Loucy (cell line): Measurements from ENCODE around the gene PROX1.

Experiments
- H2AFZ ChIP-seq: fragments of 200-600 bp; sonication (generic); 2 replicates; pipeline ENCODE4 v1.6.0; 2016; ENCODE audit warnings: antibody characterized with exemption, mild to moderate bottlenecking, low read length, moderate library complexity
- H3F3A ChIP-seq: fragments of 200-600 bp; 2 replicates; pipeline ENCODE4 v1.6.0; 2016; ENCODE audit warnings: antibody characterized with exemption, low read depth, mild to moderate bottlenecking
- H3K27me3 ChIP-seq: fragments of 200-600 bp; sonication (generic); 2 replicates; pipeline ENCODE4 v1.6.1; 2014; ENCODE audit warnings: low read length, mild to moderate bottlenecking; ENCODE audit not compliant: insufficient read depth, poor library complexity, severe bottlenecking
- H3K36me3 ChIP-seq: fragments of 200-600 bp; sonication (generic); 2 replicates; pipeline ENCODE4 v1.6.1; 2016; ENCODE audit warnings: low read length; ENCODE audit not compliant: insufficient read depth
- H3K4me1 ChIP-seq: fragments of 200-600 bp; sonication (generic); 2 replicates; pipeline ENCODE4 v1.5.1; 2014; ENCODE audit warnings: low read length, mild to moderate bottlenecking; ENCODE audit not compliant: insufficient read depth, poor library complexity, severe bottlenecking
- H3K4me2 ChIP-seq: fragments of 200-600 bp; sonication (generic); 2 replicates; pipeline ENCODE4 v1.6.0; 2014; ENCODE audit warnings: antibody characterized with exemption, low read length, low read depth, mild to moderate bottlenecking; ENCODE audit not compliant: poor library complexity, severe bottlenecking
- H3K4me3 ChIP-seq: fragments of 200-600 bp; sonication (generic); 2 replicates; pipeline ENCODE4 v1.5.1; 2014; ENCODE audit warnings: low read length, mild to moderate bottlenecking, mixed read lengths; ENCODE audit not compliant: poor library complexity, severe bottlenecking
- H3K79me2 ChIP-seq: fragments of 200-600 bp; sonication (generic); 2 replicates; pipeline ENCODE4 v1.6.1; 2014; ENCODE audit warnings: low read length; ENCODE audit not compliant: insufficient read depth
- H3K9ac ChIP-seq: fragments of 200-600 bp; sonication (generic); 2 replicates; pipeline ENCODE4 v1.6.0; 2014; ENCODE audit warnings: mild to moderate bottlenecking, low read depth, low read length, moderate library complexity; ENCODE audit not compliant: poor library complexity, severe bottlenecking
- H3K9me2 ChIP-seq: fragments of 200-600 bp; sonication (generic); replicated peaks from 2 replicates; pipeline ENCODE4 v1.6.1; 2016; ENCODE audit warnings: low read depth, low read length, mixed read lengths
- H3K9me3 ChIP-seq: fragments of 200-600 bp; sonication (generic); 2 replicates; pipeline ENCODE4 v1.6.1; 2014; ENCODE audit warnings: mild to moderate bottlenecking, antibody characterized with exemption, low read length, low read depth; ENCODE audit not compliant: insufficient read depth
- H4K20me1 ChIP-seq: fragments of 200-600 bp; sonication (generic); 2 replicates; pipeline ENCODE4 v1.6.0; 2014; ENCODE audit warnings: antibody characterized with exemption, low read length, mild to moderate bottlenecking; ENCODE audit not compliant: insufficient read depth, poor library complexity, severe bottlenecking
- EZH2phosphoT487 ChIP-seq: fragments of 200-600 bp; IDR thresholded peaks from 2 replicates; pipeline ENCODE4 v1.6.1; 2018; ENCODE audit warnings: antibody characterized with exemption, mild to moderate bottlenecking, moderate library complexity, borderline replicate concordance
- TF ChIP-seq, protein P1 (sequence below): fragments of 200-600 bp; sonication (generic); conservative IDR thresholded peaks from 2 replicates; pipeline ENCODE4 v1.5.1; 2014; ENCODE audit warnings: mild to moderate bottlenecking, antibody characterized with exemption, low read length

The PROX1 gene

DNA sequence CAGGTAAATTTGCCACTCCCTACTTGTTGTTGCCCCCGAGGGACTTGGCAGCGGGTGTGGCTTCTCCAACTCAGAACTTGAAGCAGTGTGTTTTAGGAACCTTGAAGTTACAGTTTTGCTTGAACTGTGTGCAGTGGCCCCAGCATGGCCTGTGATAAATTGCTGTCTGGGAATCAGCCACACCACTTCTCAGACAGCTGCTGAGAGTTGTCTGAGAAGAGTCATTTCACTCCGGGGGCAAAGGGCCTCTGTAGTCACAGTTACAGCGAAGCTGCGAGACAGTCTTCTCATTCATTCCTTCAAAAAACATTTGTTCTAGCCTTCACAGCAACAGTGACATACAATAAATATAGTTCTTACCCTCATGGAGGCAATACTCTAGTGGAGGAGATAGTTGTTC is 70.3 kb downstream of the PROX1 start:
- H3K9ac ChIP-seq, result no peak overlapping the region
- no peaks in the 10 kb centered on the region for H3K27me3 ChIP-seq
- no peak for TF ChIP-seq EZH2phosphoT487
- TF ChIP-seq, protein P1, sequence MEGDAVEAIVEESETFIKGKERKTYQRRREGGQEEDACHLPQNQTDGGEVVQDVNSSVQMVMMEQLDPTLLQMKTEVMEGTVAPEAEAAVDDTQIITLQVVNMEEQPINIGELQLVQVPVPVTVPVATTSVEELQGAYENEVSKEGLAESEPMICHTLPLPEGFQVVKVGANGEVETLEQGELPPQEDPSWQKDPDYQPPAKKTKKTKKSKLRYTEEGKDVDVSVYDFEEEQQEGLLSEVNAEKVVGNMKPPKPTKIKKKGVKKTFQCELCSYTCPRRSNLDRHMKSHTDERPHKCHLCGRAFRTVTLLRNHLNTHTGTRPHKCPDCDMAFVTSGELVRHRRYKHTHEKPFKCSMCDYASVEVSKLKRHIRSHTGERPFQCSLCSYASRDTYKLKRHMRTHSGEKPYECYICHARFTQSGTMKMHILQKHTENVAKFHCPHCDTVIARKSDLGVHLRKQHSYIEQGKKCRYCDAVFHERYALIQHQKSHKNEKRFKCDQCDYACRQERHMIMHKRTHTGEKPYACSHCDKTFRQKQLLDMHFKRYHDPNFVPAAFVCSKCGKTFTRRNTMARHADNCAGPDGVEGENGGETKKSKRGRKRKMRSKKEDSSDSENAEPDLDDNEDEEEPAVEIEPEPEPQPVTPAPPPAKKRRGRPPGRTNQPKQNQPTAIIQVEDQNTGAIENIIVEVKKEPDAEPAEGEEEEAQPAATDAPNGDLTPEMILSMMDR, result no peak
- no peaks in the 10 kb centered on the region for H3K4me1 ChIP-seq
- H3K36me3 ChIP-seq, result no peaks in the 10 kb centered on the region
- no peaks in the 10 kb centered on the region for H3F3A ChIP-seq
- no peaks in the 10 kb centered on the region for H3K9me3 ChIP-seq
- H4K20me1 ChIP-seq, result no peaks in the 10 kb centered on the region
- H3K4me3 ChIP-seq, result no peak overlapping the region
- H3K9me2 ChIP-seq, result no peaks in the 10 kb centered on the region
- H3K79me2 ChIP-seq, result no peaks in the 10 kb centered on the region
- H3K4me2 ChIP-seq, result no peak overlapping the region
- no peak overlapping the region for H2AFZ ChIP-seq

DNA sequence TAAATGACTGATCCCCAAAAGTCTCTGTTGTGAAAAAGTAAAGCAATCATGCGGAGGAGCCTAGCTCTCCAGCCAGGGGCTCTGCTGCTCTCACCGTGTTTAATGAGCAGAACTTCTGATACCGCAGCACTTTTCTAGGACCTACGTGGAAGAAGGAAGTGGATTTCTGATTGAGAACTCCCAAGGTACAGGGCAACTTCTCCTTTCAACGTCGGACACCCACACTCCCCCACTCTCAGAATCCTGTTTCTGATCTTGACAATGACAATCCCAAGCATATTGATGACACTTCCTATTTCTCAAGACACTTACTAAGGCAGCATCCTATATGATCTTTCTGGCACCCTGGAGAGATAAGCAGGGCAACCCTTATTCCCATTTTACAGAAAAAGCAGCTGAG is 78.4 kb downstream of the PROX1 start:
- Histone ChIP-seq H4K20me1 (no peaks in the 10 kb centered on the region), H3K9me3 (no peaks in the 10 kb centered on the region), H3K4me1 (no peaks in the 10 kb centered on the region), H3K27me3 (no peaks in the 10 kb centered on the region), H3K4me3 (no peak overlapping the region), H3K9ac (no peak overlapping the region), H3F3A (no peaks in the 10 kb centered on the region), H3K36me3 (no peaks in the 10 kb centered on the region), H3K4me2 (no peak overlapping the region), H2AFZ (no peak overlapping the region), H3K79me2 (no peaks in the 10 kb centered on the region), H3K9me2 (no peaks in the 10 kb centered on the region)
- TF ChIP-seq, protein P1, result no peak
- TF ChIP-seq EZH2phosphoT487, result no peak

DNA sequence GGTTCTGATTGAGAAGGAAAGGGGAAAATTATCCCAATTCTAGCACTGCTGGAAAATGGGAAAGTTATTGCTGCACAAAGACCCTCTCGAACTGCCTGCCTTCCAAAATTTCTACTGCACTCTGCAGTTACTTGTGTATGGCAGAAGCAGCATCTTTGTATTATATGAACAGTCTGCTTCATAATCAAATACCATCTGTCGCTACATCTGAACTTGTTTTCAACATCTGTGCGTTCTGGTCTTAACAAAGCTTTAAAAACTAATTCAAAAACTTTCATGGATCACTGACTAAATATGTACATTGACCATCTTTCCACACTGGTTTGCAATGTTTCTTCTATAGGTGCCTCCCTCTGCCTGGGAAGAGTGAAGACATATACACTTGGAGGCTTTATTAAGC is 79.2 kb downstream of the PROX1 start:
- H3K4me1 ChIP-seq, result no peaks in the 10 kb centered on the region
- no peaks in the 10 kb centered on the region for H3F3A ChIP-seq
- no peaks in the 10 kb centered on the region for H3K36me3 ChIP-seq
- TF ChIP-seq, protein P1, result no peak
- no peak for TF ChIP-seq EZH2phosphoT487
- H2AFZ ChIP-seq, result no peak overlapping the region
- no peak overlapping the region for H3K4me3 ChIP-seq
- H3K79me2 ChIP-seq, result no peaks in the 10 kb centered on the region
- no peaks in the 10 kb centered on the region for H3K27me3 ChIP-seq
- H3K9me3 ChIP-seq, result no peaks in the 10 kb centered on the region
- H4K20me1 ChIP-seq, result no peaks in the 10 kb centered on the region
- no peak overlapping the region for H3K9ac ChIP-seq
- H3K4me2 ChIP-seq, result no peak overlapping the region
- H3K9me2 ChIP-seq, result no peaks in the 10 kb centered on the region
